GM12865 (cell line): ENCODE data around the gene MRPL20.
A peak's percentile ranks its signal among the peaks of the same experiment; 100 is the strongest.
"Not testable (repeated sequence)": the region's sequence is repeated elsewhere in the genome, so short reads cannot be mapped to it uniquely, and the experiment has no call there.

Source experiments
- DNase-seq: peaks from one replicate; pipeline ENCODE4 v3.0.0; 2010; ENCODE audit warnings: low read depth
- H3K4me3 ChIP-seq: 2 replicates; pipeline ENCODE4 v1.5.1; 2011; ENCODE audit warnings: mild to moderate bottlenecking, low read depth, low read length, control low read depth
- TF ChIP-seq, protein P1 (sequence below): IDR thresholded peaks from 2 replicates; pipeline ENCODE4 v1.5.1; 2011; ENCODE audit warnings: low read length, control low read depth, low read depth, inconsistent platforms; ENCODE audit not compliant: insufficient read depth; ENCODE audit errors: missing control alignments

Gene MRPL20

DNA sequence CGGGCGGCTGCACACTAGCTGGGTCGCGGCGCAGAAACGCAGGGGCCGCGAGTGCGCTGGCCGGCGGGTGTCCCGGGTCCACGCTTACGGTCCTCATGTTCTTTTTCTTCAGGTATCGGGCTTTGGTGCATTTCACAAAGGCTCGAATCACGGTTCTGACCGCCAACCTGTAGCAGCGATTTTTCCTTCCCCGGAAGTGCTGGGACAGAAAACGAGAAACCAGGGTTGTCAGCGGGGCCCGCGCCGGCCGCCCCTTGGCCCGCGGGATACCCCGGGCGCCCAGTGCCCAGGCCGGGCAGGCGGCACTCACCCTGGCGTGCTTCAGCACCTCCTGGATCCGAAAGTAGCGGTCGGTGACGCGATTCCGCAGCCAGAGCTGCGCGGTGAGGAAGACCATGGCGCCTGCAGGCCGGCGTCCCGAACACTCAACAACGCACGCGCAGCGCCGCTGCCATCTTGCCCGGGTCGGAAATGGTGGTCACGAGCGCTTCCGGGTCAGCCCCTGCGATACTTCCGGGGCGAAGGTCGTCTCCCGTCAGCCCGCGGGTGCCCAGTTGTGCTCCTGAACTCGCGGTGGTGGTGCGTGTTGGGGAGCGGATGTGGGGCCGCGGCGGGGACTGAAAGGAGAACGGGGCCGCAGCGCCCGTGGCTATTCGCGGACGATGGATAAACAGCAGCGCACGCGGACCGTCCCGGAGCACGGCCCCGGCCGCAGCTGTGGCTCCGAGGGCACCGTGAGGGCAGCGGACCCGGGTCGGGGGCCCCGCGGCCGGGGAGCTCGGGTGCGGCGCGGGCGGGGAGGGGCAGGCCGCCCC is at the start of gene MRPL20:
MRPL20 (minus strand) TSS at position 473 of the 815 bp plus-strand sequence; CDS start at position 397, 76 bp downstream.
- DNase-seq = peak; percentile 97
- H3K4me3 ChIP-seq = peak within 1 kb of the TSS; percentile 78
- TF ChIP-seq, protein P1, sequence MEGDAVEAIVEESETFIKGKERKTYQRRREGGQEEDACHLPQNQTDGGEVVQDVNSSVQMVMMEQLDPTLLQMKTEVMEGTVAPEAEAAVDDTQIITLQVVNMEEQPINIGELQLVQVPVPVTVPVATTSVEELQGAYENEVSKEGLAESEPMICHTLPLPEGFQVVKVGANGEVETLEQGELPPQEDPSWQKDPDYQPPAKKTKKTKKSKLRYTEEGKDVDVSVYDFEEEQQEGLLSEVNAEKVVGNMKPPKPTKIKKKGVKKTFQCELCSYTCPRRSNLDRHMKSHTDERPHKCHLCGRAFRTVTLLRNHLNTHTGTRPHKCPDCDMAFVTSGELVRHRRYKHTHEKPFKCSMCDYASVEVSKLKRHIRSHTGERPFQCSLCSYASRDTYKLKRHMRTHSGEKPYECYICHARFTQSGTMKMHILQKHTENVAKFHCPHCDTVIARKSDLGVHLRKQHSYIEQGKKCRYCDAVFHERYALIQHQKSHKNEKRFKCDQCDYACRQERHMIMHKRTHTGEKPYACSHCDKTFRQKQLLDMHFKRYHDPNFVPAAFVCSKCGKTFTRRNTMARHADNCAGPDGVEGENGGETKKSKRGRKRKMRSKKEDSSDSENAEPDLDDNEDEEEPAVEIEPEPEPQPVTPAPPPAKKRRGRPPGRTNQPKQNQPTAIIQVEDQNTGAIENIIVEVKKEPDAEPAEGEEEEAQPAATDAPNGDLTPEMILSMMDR = no peak

DNA sequence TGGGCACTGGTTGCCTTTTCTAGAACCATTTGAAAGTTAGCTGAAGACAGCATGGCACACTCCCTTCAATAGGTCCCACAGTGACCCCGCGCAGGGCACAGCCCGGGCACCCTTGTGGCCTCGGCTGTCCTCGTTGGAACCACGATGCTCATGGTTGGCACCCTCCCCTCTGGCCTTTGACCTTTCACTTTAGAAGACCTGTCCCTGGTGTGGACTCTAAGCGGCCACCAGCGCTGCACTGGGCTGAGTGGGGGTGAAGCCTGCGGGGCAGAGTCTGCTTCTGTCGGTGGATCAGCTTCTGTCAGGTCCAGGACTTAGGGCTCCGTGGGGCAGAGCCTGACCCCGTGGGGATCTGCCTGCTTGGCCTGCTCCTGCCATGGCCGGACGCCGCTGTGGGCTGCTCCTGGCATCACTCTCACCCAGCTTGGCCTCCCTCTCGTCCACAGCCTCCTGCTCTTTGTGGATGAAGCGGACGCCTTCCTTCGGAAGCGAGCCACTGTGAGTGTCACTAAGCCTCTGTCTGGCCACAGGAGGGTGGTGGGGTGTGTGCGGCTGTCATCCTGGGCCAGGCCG is 49.7 kb upstream of the MRPL20 start:
- H3K4me3 ChIP-seq, DNase-seq: not testable (repeated sequence)

DNA sequence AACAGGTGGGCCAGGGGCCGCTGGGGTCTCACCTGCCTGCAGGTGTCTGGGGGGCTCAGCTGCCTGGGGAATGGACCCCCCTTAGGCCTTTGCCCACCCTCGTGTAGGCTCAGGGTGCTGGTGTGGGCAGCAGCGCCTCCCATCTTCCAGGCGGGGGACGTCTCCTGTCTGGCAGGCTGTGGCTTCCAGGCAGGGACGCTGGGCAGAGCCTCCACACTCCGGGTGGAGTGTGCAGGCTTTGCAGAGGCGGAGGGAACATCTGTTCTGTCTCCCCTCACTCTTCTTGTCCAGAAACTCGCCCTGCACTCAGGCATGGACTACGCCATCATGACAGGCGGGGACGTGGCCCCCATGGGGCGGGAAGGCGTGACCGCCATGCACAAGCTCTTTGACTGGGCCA is 48.8 kb upstream of the MRPL20 start:
- DNase-seq, H3K4me3 ChIP-seq: not testable (repeated sequence)

DNA sequence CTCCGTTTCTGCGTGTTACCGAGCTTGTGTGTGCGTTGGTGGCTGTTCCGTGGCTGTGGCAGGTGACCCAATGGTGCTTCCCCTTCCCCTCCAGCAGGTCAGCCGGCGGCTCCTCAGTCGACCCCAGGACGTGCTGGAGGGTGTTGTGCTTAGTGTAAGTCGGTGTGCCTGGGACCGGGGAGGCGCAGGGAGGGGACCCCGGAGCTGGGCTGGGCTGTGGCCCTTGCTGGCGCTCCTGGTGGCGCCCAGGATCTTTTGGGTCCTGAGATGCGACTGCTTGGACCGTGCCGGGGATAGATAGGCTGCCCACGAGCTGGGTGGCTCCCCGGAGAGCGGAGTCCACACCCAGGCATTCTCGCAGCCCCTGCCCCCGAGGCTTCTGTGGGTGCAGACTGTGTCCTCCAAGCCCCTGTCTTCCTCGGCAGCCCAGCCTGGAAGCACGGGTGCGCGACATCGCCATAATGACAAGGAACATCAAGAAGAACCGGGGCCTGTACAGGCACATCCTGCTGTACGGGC is 48.3 kb upstream of the MRPL20 start:
- no peak overlapping the region for H3K4me3 ChIP-seq
- no peak for DNase-seq
- TF ChIP-seq, protein P1 = no peak

DNA sequence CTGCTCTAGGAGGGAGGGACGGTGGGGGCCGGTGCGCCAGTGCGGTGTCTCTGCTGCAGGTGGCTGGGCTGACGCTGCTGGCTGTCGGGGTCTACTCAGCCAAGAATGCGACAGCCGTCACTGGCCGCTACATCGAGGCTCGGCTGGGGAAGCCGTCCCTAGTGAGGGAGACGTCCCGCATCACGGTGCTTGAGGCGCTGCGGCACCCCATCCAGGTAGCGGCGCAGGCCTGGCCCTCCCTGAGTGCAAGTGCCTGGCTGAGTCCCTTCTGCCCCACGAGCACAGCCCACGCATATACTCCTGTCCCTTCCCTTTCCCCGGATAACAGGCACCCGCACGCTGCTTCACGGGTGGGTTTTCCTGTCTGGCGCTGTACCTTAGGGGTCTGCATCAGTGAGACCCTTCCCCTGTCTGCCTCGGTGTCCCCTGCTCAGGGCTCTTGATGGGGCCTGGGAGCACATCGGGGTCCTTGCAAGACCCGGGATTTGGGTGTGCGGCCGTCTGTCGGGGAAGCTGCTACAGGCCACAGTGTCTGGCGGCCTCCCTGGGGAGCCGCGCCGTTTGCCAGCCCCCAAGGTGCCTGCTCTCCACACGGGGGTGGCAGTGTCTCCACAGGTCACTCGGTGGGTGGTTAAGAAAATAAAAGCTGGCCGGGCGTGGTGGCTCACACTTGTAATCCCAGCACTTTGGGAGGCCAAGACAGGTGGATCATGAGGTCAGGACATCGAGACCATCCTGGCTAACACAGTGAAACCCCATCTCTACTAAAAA is 47.4 kb upstream of the MRPL20 start:
- not testable (repeated sequence) for H3K4me3 ChIP-seq, DNase-seq

DNA sequence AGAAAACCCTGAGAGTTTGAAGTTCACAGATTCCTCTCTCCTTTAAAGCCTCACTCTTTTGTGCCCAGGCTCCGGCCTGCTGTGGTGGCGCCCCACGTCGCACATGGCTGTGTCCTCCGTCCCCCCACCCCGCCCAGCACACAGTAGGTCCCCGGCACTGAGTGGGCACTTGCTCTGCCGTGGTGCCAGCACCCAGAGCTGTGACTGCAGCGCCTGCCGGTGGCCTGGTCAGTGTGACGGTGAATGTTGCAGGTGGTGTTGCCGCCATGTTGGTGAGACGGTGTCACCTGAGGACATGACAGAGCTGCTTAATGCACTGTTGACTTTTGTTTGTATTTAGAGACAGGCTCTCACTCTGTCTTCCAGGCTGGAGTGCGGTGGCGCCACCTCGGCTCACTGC is 45.8 kb upstream of the MRPL20 start:
- H3K4me3 ChIP-seq = no peak overlapping the region
- TF ChIP-seq, protein P1 = no peak
- no peak for DNase-seq

DNA sequence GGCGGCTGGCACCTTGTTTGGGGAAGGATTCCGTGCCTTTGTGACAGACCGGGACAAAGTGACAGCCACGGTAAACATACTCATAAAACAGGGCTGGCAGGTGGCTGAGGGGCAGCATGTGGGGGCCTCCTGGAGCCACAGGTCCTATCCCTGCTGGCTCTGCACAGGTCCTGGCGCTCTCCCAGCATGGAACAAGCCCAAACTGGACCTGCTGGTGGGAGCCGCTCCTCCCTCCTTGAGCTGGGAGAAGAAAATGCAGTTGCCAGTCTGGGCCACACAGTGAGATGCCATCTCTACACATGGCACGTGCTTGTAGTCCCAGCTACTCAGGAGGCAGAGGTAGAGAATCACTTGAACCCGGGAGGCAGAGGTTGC is 45.3 kb upstream of the MRPL20 start:
- not testable (repeated sequence) for H3K4me3 ChIP-seq, DNase-seq

DNA sequence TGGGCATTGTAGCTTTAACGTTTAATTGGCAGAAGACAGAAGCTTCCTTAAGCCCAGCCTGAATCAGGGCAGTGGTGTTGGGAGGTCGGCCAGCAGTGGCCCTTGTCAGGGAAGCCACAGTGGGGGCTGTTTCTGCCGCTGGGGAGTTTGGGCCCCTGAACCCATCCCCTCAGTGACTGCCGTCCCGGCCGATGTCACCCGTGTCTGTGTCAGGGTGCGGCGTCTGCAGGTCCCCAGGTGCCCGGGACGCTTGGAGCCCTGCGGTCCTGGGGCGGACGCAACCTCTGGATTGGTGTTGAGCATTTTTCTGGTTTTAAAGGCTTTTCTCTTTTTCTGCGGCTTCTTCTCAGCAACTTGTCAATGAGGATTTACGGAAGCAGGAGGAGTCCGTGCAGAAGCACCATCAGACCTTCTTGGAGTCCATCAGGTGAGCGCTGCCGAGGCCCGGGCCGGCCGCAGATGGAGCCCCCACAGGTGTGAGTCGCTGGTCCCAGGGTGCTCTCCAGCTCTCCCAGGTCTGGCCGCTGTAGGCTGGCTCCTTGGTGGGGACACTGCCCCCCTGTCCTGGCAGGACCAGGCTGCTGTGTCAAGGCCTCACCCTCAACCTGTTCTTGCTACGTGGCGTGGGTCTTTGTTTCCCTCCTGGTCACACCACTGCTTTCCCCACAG is 44.7 kb upstream of the MRPL20 start:
- H3K4me3 ChIP-seq = no peak overlapping the region
- no peak for DNase-seq
- TF ChIP-seq, protein P1 = no peak

DNA sequence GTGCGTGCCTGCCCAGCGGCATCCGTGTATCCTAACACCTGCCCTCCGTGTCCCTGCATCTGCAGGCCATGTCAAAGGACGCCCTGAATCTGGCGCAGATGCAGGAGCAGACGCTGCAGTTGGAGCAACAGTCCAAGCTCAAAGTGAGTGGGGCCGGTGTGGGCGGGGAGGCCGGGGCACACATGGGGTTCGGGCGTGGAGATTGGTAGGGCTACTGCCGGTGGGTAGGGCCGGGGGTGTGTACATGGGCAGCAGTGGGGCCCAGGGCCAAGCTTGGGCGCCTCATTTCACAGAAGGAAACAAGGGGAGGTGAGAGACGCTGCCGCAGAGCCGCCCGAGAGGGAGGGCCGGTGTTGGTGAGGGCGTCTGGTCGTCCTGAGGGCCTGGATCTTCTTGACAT is 43.5 kb upstream of the MRPL20 start:
- DNase-seq, H3K4me3 ChIP-seq: not testable (repeated sequence)
